GM12878 (cell line): ENCODE measurements around the gene COL1A1. TPM values are rescaled to one million over a fixed set of nuclear protein-coding genes. Genes with fewer than 3 reads are reported as not detected.

Experiments
- CBX5 ChIP-seq: sonication (generic); IDR thresholded peaks from 2 replicates; pipeline ENCODE4 v1.6.1; 2016; ENCODE audit warnings: low read depth, moderate library complexity, mild to moderate bottlenecking, inconsistent platforms
- CEBPB ChIP-seq, 2 experiments: fragments of 150-350 bp in 1 of 2; IDR thresholded peaks; 2 replicates each; pipeline ENCODE4 v1.6.1; 2012 to 2014; ENCODE audit warnings: low read depth in 2 of 2, low read length in 2 of 2, borderline replicate concordance in 1 of 2, inconsistent platforms in 1 of 2
- DPF2 ChIP-seq: fragments of 450-650 bp; IDR thresholded peaks from 2 replicates; pipeline ENCODE4 v1.6.1; 2017; ENCODE audit warnings: mild to moderate bottlenecking
- ETV6 ChIP-seq, 2 experiments: fragments of 450-650 bp in 1 of 2; IDR thresholded peaks in 1 of 2; conservative IDR thresholded peaks in 1 of 2; 2 replicates each; pipeline ENCODE4 v1.6.1; 2014; ENCODE audit warnings: antibody characterized with exemption in 1 of 2, borderline replicate concordance in 1 of 2, low read depth in 1 of 2, mild to moderate bottlenecking in 1 of 2, moderate library complexity in 1 of 2
- HDGF ChIP-seq: fragments of 450-650 bp; IDR thresholded peaks from 2 replicates; pipeline ENCODE4 v1.6.1; 2016; ENCODE audit warnings: antibody characterized with exemption
- IKZF1 ChIP-seq: fragments of 450-650 bp; conservative IDR thresholded peaks from 2 replicates; pipeline ENCODE4 v1.6.1; 2017; ENCODE audit warnings: antibody characterized with exemption, mild to moderate bottlenecking
- IKZF2 ChIP-seq, 2 experiments: fragments of 450-650 bp; IDR thresholded peaks; 2 replicates each; pipeline ENCODE4 v1.6.1; 2017; ENCODE audit warnings: mild to moderate bottlenecking in 2 of 2, moderate library complexity in 2 of 2
- NRF1 ChIP-seq: conservative IDR thresholded peaks from 2 replicates; pipeline ENCODE4 v1.6.1; 2011; ENCODE audit warnings: mild to moderate bottlenecking, low read depth, low read length, improper control_type of control experiment
- SIN3A ChIP-seq: IDR thresholded peaks from 2 replicates; pipeline ENCODE4 v1.6.1; 2012; ENCODE audit warnings: low read depth, low read length, improper control_type of control experiment
- SREBF1 ChIP-seq: IDR thresholded peaks from 2 replicates; pipeline ENCODE4 v1.6.1; 2012; ENCODE audit warnings: mild to moderate bottlenecking, low read length
- TCF12 ChIP-seq: IDR thresholded peaks from 2 replicates; pipeline ENCODE4 v1.6.1; 2011; ENCODE audit warnings: low read depth, mild to moderate bottlenecking, low read length
- ZNF687 ChIP-seq: fragments of 450-650 bp; IDR thresholded peaks from 2 replicates; pipeline ENCODE4 v1.6.1; 2017; ENCODE audit warnings: mild to moderate bottlenecking, moderate library complexity
- polyA plus RNA-seq, 11 experiments: library from polyadenylated mRNA; depleted of rRNA in 4 of 11; unstranded in 6 of 11; stranded (reverse) in 5 of 11; fragments of >200 nt; fragmentation: Nextera tagmentation in 4 of 11; fragmentation: Illumina TruSeq in 1 of 11; extraction: Ambion mirVana in 4 of 11; extraction: Trizol in 1 of 11; gene quantifications; 1 replicate in 1 of 11; 2 replicates in 10 of 11; pipeline versions ENCODE4 v1.2.1 to v1.2.3, GENCODE V29; 2011 to 2016; ENCODE audit warnings: inconsistent platforms in 2 of 11, missing spikeins in 2 of 11, low read depth in 1 of 11
- total RNA-seq, 4 experiments: library from RNA; depleted of rRNA in 3 of 4; stranded (reverse); fragments of >200 nt in 3 of 4; fragmentation: Illumina TruSeq in 1 of 4; extraction: Trizol in 1 of 4; gene quantifications; 2 replicates each; pipeline versions ENCODE4 v1.2.1 to v1.2.3, GENCODE V29; 2013 to 2021

Gene COL1A1
- total and polyA plus RNA-seq, 10 of the 15 experiments (the other 5 are each of a cell fraction or from before 2014, with no cell fraction given) = 0.18 to 7.7 (median 2.3) TPM

- TF ChIP-seq SIN3A (no peak), NRF1 (no peak), CBX5 (no peak), HDGF (no peak), ZNF687 (no peak), TCF12 (no peak), IKZF2 (IDR thresholded peaks at IDR 0.05) (peak; percentile 75 to 80), DPF2 (0 out of 2 replicates have a peak, but pooled peaks have one; percentile 29), IKZF1 (peak; percentile 73), ETV6 (conservative IDR thresholded peaks at IDR 0.05 in 1 of 2, IDR thresholded peaks at IDR 0.05 in 1 of 2; ENCODE audit: borderline replicate concordance in 1 of 2, low read depth in 1 of 2) (no peak), SREBF1 (no peak), CEBPB (IDR thresholded peaks at IDR 0.05; ENCODE audit: borderline replicate concordance in 1 of 2, low read depth in 2 of 2, low read length in 2 of 2) (no peak)
These were observed 17.4 kb upstream of the COL1A1 start (continued) for GRCh38 chr17:50218771-50219315.
